22Rv1 (cell line): ENCODE results near the gene OSER1.

Source experiments
- CTCF ChIP-seq: fragments of 450-650 bp; IDR thresholded peaks from 2 replicates; pipeline ENCODE4 v1.5.1; 2017; ENCODE audit warnings: mild to moderate bottlenecking
- ZFX ChIP-seq: fragments of 450-650 bp; IDR thresholded peaks from 2 replicates; pipeline ENCODE4 v1.6.1; 2017; ENCODE audit warnings: antibody characterized with exemption, borderline replicate concordance

GRCh38 chr20:44193801-44194200 lies 16.8 kb downstream of the OSER1 start:
- TF ChIP-seq CTCF (no peak), ZFX (no peak)
